Smooth muscle cell (in vitro differentiated cells): ENCODE data around the gene LOXL3. TPM values are rescaled to one million over a fixed set of nuclear protein-coding genes. Genes with fewer than 3 reads are reported as not detected.

Experiments used
- DNase-seq: peaks from one replicate; lab custom pipeline; 2025; ENCODE audit not compliant: unreplicated experiment; lab: John Stamatoyannopoulos, UW
- H2AFZ ChIP-seq: fragments of 200-600 bp; sonication (generic); 2 replicates; pipeline ENCODE4 v1.6.0; 2016; ENCODE audit warnings: antibody characterized with exemption, low read depth, mild to moderate bottlenecking
- H3F3A ChIP-seq: fragments of 200-600 bp; sonication (generic); 2 replicates; pipeline ENCODE4 v1.6.0; 2017; ENCODE audit warnings: antibody characterized with exemption, low read depth
- H3K27ac ChIP-seq: fragments of 200-600 bp; sonication (generic); 2 replicates; pipeline ENCODE4 v1.5.1; 2016; ENCODE audit warnings: low read depth, mild to moderate bottlenecking
- H3K27me3 ChIP-seq: fragments of 200-600 bp; sonication (generic); 2 replicates; pipeline ENCODE4 v1.6.1; 2016; ENCODE audit warnings: low read depth, mild to moderate bottlenecking
- H3K36me3 ChIP-seq: fragments of 200-600 bp; sonication (generic); 2 replicates; pipeline ENCODE4 v1.5.1; 2016; ENCODE audit warnings: low read depth
- H3K4me1 ChIP-seq: fragments of 200-600 bp; sonication (generic); 2 replicates; pipeline ENCODE4 v1.5.1; 2016; ENCODE audit warnings: low read depth
- H3K4me2 ChIP-seq: fragments of 200-600 bp; sonication (generic); 2 replicates; pipeline ENCODE4 v1.6.0; 2016; ENCODE audit warnings: mild to moderate bottlenecking
- H3K4me3 ChIP-seq: fragments of 200-600 bp; sonication (generic); 2 replicates; pipeline ENCODE4 v1.5.1; 2016; ENCODE audit warnings: mild to moderate bottlenecking
- H3K79me2 ChIP-seq: fragments of 200-600 bp; sonication (generic); 2 replicates; pipeline ENCODE4 v1.6.0; 2016; ENCODE audit warnings: low read depth, mild to moderate bottlenecking
- H3K9ac ChIP-seq: fragments of 200-600 bp; sonication (generic); 2 replicates; pipeline ENCODE4 v1.6.0; 2016; ENCODE audit warnings: low read depth
- H3K9me3 ChIP-seq: fragments of 200-600 bp; sonication (generic); replicated peaks from 2 replicates; pipeline ENCODE4 v1.5.1; 2016; ENCODE audit warnings: low read depth
- H4K20me1 ChIP-seq: fragments of 200-600 bp; sonication (generic); 2 replicates; pipeline ENCODE4 v1.6.0; 2016; ENCODE audit warnings: low read depth
- WGBS: methylation state at CpG from one replicate; pipeline ENCODE4 v1.1.7; 2016; ENCODE audit warnings: low lambda C conversion rate; 5-methylcytosine and 5-hydroxymethylcytosine counted together
- polyA plus RNA-seq: library from polyadenylated mRNA; unstranded; fragments of >200 nt; fragmentation: Nextera tagmentation; extraction: Ambion mirVana; gene quantifications from 2 replicates; pipeline ENCODE4 v1.2.1, GENCODE V29; 2016
- total RNA-seq: library from RNA; depleted of rRNA; stranded (reverse); fragments of >200 nt; gene quantifications from 2 replicates; pipeline ENCODE4 v1.2.3, GENCODE V29; 2014
- TF ChIP-seq, protein P1 (sequence below): fragments of 200-600 bp; sonication (generic); IDR thresholded peaks from 2 replicates; pipeline ENCODE4 v1.5.1; 2017; ENCODE audit warnings: borderline replicate concordance, mild to moderate bottlenecking, antibody characterized with exemption; ENCODE audit not compliant: insufficient read depth, poor library complexity, severe bottlenecking

Gene LOXL3
- total and polyA plus RNA-seq, 2 experiments from 2014 or later = 123 to 190 TPM

DNA sequence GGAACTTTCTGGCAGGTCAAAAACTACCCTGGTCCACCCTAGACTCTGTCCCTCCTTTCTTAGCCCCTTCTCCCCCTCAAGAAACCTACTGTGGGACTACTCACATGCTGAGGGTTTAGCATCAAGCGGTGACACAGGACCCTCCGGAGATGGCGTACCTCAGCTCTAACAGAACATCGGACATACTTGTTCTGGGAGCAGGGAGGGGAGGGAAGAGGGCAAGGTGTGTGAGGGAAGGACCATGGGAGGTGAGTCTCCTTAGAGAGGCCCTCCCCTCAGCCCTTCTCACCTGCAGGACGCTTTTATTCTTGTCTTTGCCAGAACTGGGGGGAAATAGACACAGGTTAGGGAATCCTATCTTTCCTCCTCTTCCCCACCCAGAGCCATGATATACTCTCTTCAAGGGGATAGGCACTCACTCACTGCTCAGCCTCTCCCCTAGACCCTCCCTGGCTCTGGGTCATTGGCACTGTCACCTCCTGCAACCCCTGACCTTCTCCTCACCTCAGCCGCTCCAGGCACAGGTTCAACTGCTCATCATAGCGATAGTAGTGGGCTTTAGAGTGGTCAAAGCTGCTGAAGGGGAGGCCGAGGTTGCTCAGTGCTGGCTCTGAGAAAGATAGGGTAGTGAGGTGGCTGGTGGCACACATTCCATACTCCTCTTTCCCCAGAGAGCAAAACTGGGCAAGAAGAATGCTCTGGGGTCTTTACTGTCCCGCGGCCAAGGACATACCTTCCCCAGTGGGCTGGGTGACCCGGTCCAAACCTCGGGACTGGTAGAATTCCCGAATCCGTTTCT is 48.1 kb downstream of the LOXL3 start:
- H2AFZ ChIP-seq = no peak overlapping the region
- peaks cover 22% of the 10 kb centered on the region for H3K79me2 ChIP-seq
- H3K9ac ChIP-seq = peak overlapping the region; percentile 14
- peaks cover 21% of the 10 kb centered on the region for H3K4me1 ChIP-seq
- peaks cover 21% of the 10 kb centered on the region for H3K27me3 ChIP-seq
- H4K20me1 ChIP-seq = peaks cover 4% of the 10 kb centered on the region
- no peak for DNase-seq
- peaks cover 10% of the 10 kb centered on the region for H3F3A ChIP-seq
- no peaks in the 10 kb centered on the region for H3K9me3 ChIP-seq
- WGBS = 93% methylated on average over 14 of the region's 14 CpGs
- H3K27ac ChIP-seq = peak overlapping the region; percentile 96
- no peaks in the 10 kb centered on the region for H3K36me3 ChIP-seq
- TF ChIP-seq, protein P1, sequence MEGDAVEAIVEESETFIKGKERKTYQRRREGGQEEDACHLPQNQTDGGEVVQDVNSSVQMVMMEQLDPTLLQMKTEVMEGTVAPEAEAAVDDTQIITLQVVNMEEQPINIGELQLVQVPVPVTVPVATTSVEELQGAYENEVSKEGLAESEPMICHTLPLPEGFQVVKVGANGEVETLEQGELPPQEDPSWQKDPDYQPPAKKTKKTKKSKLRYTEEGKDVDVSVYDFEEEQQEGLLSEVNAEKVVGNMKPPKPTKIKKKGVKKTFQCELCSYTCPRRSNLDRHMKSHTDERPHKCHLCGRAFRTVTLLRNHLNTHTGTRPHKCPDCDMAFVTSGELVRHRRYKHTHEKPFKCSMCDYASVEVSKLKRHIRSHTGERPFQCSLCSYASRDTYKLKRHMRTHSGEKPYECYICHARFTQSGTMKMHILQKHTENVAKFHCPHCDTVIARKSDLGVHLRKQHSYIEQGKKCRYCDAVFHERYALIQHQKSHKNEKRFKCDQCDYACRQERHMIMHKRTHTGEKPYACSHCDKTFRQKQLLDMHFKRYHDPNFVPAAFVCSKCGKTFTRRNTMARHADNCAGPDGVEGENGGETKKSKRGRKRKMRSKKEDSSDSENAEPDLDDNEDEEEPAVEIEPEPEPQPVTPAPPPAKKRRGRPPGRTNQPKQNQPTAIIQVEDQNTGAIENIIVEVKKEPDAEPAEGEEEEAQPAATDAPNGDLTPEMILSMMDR = no peak
- H3K4me2 ChIP-seq = peak overlapping the region; percentile 94
- H3K4me3 ChIP-seq = peak overlapping the region; percentile 86

DNA sequence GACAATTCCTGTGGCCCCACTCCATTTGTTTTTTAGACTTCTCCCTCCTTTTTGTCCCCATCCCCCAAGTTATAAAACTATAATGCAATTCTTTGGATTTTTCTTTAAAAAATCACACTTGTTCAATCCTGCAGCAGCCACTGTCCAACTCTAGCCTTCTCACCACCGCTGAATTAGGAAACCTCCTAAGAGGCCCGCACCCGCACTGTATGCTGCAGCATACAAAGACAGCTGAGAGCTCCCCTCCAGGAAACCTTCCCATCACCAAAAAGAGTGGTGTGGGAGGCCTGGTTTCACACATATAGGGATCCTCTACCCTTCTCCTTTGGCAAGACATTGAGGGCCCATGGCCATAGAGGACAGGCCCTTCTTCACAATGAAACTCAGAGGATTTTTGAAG is 49.2 kb downstream of the LOXL3 start:
- H2AFZ ChIP-seq = no peak overlapping the region
- TF ChIP-seq, protein P1 = no peak
- peak overlapping the region; percentile 47 for H3K27ac ChIP-seq
- peak overlapping the region; percentile 61 for H3K4me3 ChIP-seq
- no peak overlapping the region for H3K9ac ChIP-seq
- H3K9me3 ChIP-seq = no peaks in the 10 kb centered on the region
- peaks cover 4% of the 10 kb centered on the region for H4K20me1 ChIP-seq
- H3K4me1 ChIP-seq = peaks cover 21% of the 10 kb centered on the region
- H3K36me3 ChIP-seq = no peaks in the 10 kb centered on the region
- peaks cover 22% of the 10 kb centered on the region for H3K79me2 ChIP-seq
- WGBS = 94% methylated on average over 3 of the region's 3 CpGs
- DNase-seq = no peak
- H3F3A ChIP-seq = peaks cover 10% of the 10 kb centered on the region
- peaks cover 21% of the 10 kb centered on the region for H3K27me3 ChIP-seq
- peak overlapping the region; percentile 94 for H3K4me2 ChIP-seq

GRCh38 chr2:74503506-74504475 is 50.0 kb downstream of the LOXL3 start:
- Histone ChIP-seq H4K20me1 (peaks cover 4% of the 10 kb centered on the region), H3F3A (peaks cover 5% of the 10 kb centered on the region), H3K27ac (peak overlapping the region; percentile 47), H3K79me2 (peaks cover 22% of the 10 kb centered on the region), H3K4me2 (peak overlapping the region; percentile 94), H3K27me3 (peaks cover 28% of the 10 kb centered on the region), H2AFZ (no peak overlapping the region), H3K9ac (peak overlapping the region; percentile 36), H3K9me3 (no peaks in the 10 kb centered on the region), H3K4me3 (peak overlapping the region; percentile 61), H3K36me3 (no peaks in the 10 kb centered on the region), H3K4me1 (peaks cover 29% of the 10 kb centered on the region)
- 44% methylated on average over 45 of the region's 45 CpGs for WGBS
- DNase-seq = no peak
- TF ChIP-seq, protein P1 = no peak
